GM12891 (cell line): Measurements from ENCODE around the gene CAVIN3.

ENCODE experiments used
- POLR2A ChIP-seq: IDR thresholded peaks from 2 replicates; pipeline ENCODE4 v1.6.1; 2011; ENCODE audit warnings: low read depth, low read length, control low read depth
- POLR2AphosphoS5 ChIP-seq: IDR thresholded peaks from 2 replicates; pipeline ENCODE4 v1.6.1; 2011; ENCODE audit warnings: low read depth, low read length, control low read depth
- TAF1 ChIP-seq: IDR thresholded peaks from 2 replicates; pipeline ENCODE4 v1.6.1; 2011; ENCODE audit warnings: low read depth, low read length, control low read depth

GRCh38 chr11:6326303-6326702 is 6.0 kb upstream of the CAVIN3 start:
- TF ChIP-seq POLR2AphosphoS5 (no peak), POLR2A (no peak), TAF1 (no peak)
